Mucosa of descending colon (tissue), 3 donors: ENCODE data around the gene SH2D3C. TPM values are rescaled to one million over a fixed set of nuclear protein-coding genes. Genes with fewer than 3 reads are reported as not detected.

Experiments
- ATAC-seq: fragments of 200-7000 bp; cut with Tn5 transposase; one replicate; pipeline ENCODE4 v1.9.1; 2020; ENCODE audit warnings: mild to moderate bottlenecking, moderate library complexity
- DNase-seq, 3 donors: peaks; one replicate each; pipeline ENCODE4 v3.0.0-alpha.2; 2020
- H3K36me3 ChIP-seq: fragments of 200-600 bp; one replicate; pipeline ENCODE4 v1.8.0; 2021; ENCODE audit warnings: low read depth, mild to moderate bottlenecking
- H3K4me1 ChIP-seq: fragments of 200-600 bp; one replicate; pipeline ENCODE4 v1.8.0; 2021; ENCODE audit warnings: low read depth, mild to moderate bottlenecking
- H3K4me3 ChIP-seq: fragments of 200-600 bp; one replicate; pipeline ENCODE4 v1.8.0; 2021; ENCODE audit warnings: mild to moderate bottlenecking
- H3K9me3 ChIP-seq: fragments of 200-600 bp; one replicate; pipeline ENCODE4 v1.8.0; 2021; ENCODE audit warnings: mild to moderate bottlenecking
- intact Hi-C, 2 donors: fragments of 100-400 bp; cut with DNase I in 1 of 2; cut with micrococcal nuclease in 1 of 2; formaldehyde crosslinking; loops; one replicate each; pipeline versions ENCODE4 v1.11.0 to v1.11.1; 2022; cut with DNase I, micrococcal nuclease
- total RNA-seq, 3 donors: library from RNA; stranded (reverse); fragmentation: NEBNext Ultra II Directional in 2 of 3; extraction: Animal tissue kit (Norgen Biotek cat#: 25700) in 2 of 3; gene quantifications; one replicate each; pipeline versions ENCODE4 v1.2.1 to v1.2.4, GENCODE V29; 2021 to 2023
- TF ChIP-seq, protein P1 (sequence below): fragments of 200-600 bp; IDR thresholded peaks from one replicate; pipeline ENCODE4 v1.8.0; 2022; ENCODE audit warnings: antibody characterized with exemption, mild to moderate bottlenecking
- donor health status: DM: no; HTN: no; CAD: no; lungs with moderate emphysema.
- donor health status: DM: no; HTN: no; CAD: no.
- donor health status: DM: no; HTN: yes; CAD: no.

Gene SH2D3C
- total RNA-seq, 3 donors from 2014 or later, result 3.2 to 7.4 (median 4.7) TPM

DNA sequence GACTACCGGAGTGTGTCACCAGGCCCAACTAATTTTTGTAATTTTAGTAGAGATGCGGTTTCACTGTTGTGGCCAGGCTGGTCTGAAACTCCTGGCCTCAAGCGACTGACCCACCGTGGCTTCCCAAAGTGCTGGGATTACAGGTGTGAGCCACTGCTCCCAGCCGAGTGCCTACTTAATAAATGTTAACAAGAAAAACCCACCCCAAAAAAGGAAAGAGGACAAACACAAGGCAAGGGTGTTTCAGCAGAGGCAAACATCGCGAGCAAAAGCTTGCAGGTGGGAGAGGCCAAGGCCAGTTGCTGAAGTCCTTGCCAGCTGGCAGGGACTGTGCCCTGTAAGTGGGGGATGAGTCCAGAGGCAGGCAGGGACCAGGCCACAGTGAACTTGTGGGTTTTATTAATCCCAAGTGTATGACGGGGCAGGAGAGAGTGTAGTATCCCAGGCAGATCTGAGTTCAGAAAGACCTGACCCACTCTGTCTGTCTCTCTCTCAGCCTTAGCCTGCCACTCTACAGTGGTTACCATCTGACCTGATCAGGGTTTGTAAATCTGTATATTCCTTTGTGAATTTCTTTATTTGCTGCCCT is 17.9 kb upstream of the SH2D3C start:
- DNase-seq, result no peak
- H3K4me3 ChIP-seq, result no peak overlapping the region
- TF ChIP-seq, protein P1, sequence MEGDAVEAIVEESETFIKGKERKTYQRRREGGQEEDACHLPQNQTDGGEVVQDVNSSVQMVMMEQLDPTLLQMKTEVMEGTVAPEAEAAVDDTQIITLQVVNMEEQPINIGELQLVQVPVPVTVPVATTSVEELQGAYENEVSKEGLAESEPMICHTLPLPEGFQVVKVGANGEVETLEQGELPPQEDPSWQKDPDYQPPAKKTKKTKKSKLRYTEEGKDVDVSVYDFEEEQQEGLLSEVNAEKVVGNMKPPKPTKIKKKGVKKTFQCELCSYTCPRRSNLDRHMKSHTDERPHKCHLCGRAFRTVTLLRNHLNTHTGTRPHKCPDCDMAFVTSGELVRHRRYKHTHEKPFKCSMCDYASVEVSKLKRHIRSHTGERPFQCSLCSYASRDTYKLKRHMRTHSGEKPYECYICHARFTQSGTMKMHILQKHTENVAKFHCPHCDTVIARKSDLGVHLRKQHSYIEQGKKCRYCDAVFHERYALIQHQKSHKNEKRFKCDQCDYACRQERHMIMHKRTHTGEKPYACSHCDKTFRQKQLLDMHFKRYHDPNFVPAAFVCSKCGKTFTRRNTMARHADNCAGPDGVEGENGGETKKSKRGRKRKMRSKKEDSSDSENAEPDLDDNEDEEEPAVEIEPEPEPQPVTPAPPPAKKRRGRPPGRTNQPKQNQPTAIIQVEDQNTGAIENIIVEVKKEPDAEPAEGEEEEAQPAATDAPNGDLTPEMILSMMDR, result no peak
- peaks cover 18% of the 10 kb centered on the region for H3K4me1 ChIP-seq
- intact Hi-C loops, result no loop called here
- H3K36me3 ChIP-seq, result no peaks in the 10 kb centered on the region
- peak; percentile 42 for ATAC-seq
- H3K9me3 ChIP-seq, result no peaks in the 10 kb centered on the region

DNA sequence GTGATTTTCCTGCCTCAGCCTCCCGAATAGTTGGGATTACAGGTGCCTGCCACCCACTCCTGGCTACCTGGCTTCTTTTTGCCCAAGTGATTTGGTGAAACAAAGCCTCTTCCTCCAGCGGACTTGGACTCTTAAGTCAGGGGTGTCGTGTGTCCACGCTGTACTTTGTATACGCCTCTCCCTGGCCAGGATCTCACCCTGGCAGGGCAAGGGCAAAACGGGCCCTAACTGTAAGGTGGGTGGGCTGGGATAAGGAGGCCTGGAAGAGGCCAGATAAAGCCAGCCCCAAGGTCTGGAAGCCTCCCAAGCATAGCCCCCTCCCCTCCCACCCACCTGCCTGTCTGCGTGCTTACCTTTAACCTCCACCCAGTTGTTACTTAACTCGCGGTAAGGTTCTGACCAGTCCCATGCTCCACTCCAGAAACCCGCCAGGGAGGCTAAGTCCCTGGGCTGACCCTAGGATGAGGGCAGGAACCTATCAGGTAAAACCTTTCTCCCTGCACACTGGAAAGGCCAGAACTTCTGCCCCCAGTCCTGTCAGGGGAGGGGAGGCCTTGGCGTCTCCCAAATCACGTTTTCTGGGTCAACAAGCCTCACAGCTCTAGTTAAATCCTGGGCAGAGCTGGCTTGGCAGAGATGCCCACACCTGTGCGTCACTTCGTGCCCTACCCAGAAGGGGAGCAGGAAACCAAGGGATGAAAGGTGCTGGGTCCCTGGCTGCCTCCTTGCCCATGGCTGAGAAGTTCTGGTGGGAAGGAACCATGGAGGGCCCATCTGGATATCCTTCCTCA is 15.7 kb upstream of the SH2D3C start:
- intact Hi-C loops, result no loop called here
- no peaks in the 10 kb centered on the region for H3K9me3 ChIP-seq
- H3K4me1 ChIP-seq, result peaks cover 18% of the 10 kb centered on the region
- H3K36me3 ChIP-seq, result peaks cover 7% of the 10 kb centered on the region
- TF ChIP-seq, protein P1, result no peak
- no peak for DNase-seq
- no peak overlapping the region for H3K4me3 ChIP-seq
- ATAC-seq, result peak; percentile 35

- DNase-seq, result no peak
- intact Hi-C loops, result no loop called here
- Histone ChIP-seq H3K4me3 (no peak overlapping the region), H3K4me1 (peaks cover 24% of the 10 kb centered on the region), H3K9me3 (no peaks in the 10 kb centered on the region), H3K36me3 (peaks cover 17% of the 10 kb centered on the region)
- no peak for ATAC-seq
- TF ChIP-seq, protein P1, result no peak
These were observed 14.7 kb upstream of the SH2D3C start for GRCh38 chr9:127793093-127793708.

GRCh38 chr9:127792417-127793031 is 14.1 kb upstream of the SH2D3C start:
- DNase-seq, result no peak
- Histone ChIP-seq H3K36me3 (peaks cover 23% of the 10 kb centered on the region), H3K4me3 (no peak overlapping the region), H3K4me1 (peaks cover 27% of the 10 kb centered on the region), H3K9me3 (no peaks in the 10 kb centered on the region)
- no peak for ATAC-seq
- TF ChIP-seq, protein P1, result no peak
- intact Hi-C loops, result no loop called here

GRCh38 chr9:127791085-127791484 is 12.6 kb upstream of the SH2D3C start:
- H3K4me3 ChIP-seq, result no peak overlapping the region
- peaks cover 22% of the 10 kb centered on the region for H3K4me1 ChIP-seq
- TF ChIP-seq, protein P1, result no peak
- ATAC-seq (no peak), DNase-seq (no peak)
- peaks cover 27% of the 10 kb centered on the region for H3K36me3 ChIP-seq
- intact Hi-C loops, result no loop called here
- H3K9me3 ChIP-seq, result no peaks in the 10 kb centered on the region
